Measurements from ENCODE around the gene RSPO3.

The RSPO3 gene

DNA sequence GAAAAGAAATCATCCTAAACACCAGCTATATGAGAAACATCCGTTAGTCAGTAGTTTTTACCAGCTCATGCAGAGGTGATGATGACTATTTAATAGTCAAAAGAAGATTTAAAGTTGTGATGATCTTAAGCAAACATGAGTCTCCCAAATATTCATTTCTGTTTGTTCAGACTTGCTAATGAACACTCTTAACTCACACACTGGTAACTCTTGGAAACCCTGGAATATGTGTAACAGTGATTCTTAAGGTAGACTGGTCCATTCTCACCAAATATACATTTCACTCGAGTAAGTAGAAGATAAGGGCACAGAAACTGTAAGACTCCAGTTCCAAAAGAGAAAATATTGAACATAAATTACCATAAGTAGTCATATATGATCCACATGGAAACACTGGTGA lies 29.1 kb downstream of the RSPO3 start:
- TF ChIP-seq, protein P1, sequence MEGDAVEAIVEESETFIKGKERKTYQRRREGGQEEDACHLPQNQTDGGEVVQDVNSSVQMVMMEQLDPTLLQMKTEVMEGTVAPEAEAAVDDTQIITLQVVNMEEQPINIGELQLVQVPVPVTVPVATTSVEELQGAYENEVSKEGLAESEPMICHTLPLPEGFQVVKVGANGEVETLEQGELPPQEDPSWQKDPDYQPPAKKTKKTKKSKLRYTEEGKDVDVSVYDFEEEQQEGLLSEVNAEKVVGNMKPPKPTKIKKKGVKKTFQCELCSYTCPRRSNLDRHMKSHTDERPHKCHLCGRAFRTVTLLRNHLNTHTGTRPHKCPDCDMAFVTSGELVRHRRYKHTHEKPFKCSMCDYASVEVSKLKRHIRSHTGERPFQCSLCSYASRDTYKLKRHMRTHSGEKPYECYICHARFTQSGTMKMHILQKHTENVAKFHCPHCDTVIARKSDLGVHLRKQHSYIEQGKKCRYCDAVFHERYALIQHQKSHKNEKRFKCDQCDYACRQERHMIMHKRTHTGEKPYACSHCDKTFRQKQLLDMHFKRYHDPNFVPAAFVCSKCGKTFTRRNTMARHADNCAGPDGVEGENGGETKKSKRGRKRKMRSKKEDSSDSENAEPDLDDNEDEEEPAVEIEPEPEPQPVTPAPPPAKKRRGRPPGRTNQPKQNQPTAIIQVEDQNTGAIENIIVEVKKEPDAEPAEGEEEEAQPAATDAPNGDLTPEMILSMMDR (IDR thresholded peaks at IDR 0.05) = no peak
- H3K4me3 ChIP-seq = no peak overlapping the region
- no peak overlapping the region for H3K27ac ChIP-seq
- DNase-seq (ENCODE audit: low spot score) = no peak

DNA sequence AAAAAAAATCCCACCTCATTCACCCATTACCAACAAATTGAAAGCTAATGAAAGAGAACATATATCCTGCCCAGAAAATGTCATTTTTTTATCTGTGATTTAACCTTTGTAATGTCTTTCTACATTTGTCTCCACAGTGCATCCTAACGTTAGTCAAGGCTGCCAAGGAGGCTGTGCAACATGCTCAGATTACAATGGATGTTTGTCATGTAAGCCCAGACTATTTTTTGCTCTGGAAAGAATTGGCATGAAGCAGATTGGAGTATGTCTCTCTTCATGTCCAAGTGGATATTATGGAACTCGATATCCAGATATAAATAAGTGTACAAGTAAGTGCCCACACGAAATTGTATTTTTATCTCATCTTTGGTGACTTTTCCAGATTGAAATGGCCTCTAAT lies 30.0 kb downstream of the RSPO3 start:
- DNase-seq (ENCODE audit: low spot score) = no peak
- H3K27ac ChIP-seq = no peak overlapping the region
- TF ChIP-seq, protein P1 (IDR thresholded peaks at IDR 0.05) = no peak
- no peak overlapping the region for H3K4me3 ChIP-seq

GRCh38 chr6:127154509-127154908 lies 36.0 kb downstream of the RSPO3 start:
- no peak overlapping the region for H3K4me3 ChIP-seq
- no peak overlapping the region for H3K27ac ChIP-seq
- TF ChIP-seq, protein P1 (IDR thresholded peaks at IDR 0.05) = no peak
- DNase-seq (ENCODE audit: low spot score) = no peak

DNA sequence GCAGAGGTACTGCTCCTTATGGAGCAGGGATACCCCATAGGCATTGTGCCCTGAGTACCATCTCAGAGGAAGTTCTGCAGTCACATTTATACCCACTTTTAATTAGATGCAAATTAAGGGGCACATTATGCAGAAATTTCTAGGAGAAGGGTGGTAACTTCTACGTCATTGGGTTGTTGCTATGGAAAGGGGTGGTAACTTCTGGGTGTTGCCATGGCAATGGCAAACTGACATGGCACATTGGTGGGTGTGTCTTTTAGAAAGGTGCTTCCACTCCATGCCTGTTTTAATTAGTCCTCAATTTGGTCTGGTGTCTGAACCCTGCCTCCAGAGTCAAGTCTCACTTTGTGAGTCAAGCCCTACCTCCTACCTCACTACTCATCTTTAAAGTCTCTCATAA lies 42.0 kb downstream of the RSPO3 start:
- TF ChIP-seq, protein P1 (IDR thresholded peaks at IDR 0.05) = no peak
- H3K27ac ChIP-seq = no peak overlapping the region
- DNase-seq (ENCODE audit: low spot score) = no peak
- no peak overlapping the region for H3K4me3 ChIP-seq

DNA sequence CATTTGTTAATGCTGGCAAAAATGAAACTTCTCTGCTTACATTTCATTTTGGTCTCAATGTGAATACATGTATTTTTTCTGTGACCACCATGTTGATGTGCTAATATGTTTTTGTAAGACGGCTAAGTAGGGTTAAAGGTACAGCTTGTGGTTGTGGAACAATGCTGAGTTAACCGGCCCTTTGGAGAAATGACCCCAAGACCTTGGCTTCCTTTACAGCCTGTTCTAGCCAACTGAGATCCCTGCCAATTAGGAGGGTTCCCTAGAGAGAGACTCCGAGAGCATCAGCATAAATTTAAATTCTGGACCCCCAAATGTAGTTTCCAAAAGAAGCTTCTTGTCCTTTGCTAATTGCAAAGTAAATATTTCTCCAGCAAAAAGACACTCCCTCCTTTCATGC lies 44.4 kb downstream of the RSPO3 start:
- TF ChIP-seq, protein P1 (IDR thresholded peaks at IDR 0.05) = no peak
- H3K27ac ChIP-seq = no peak overlapping the region
- no peak overlapping the region for H3K4me3 ChIP-seq
- no peak for DNase-seq (ENCODE audit: low spot score)

- TF ChIP-seq, protein P1 (IDR thresholded peaks at IDR 0.05) = no peak
- no peak for DNase-seq (ENCODE audit: low spot score)
Observed at GRCh38 chr6:127164036-127164435, 45.6 kb downstream of the RSPO3 start.

GRCh38 chr6:127164565-127164964 lies 46.1 kb downstream of the RSPO3 start:
- DNase-seq (ENCODE audit: low spot score) = no peak
- no peak overlapping the region for H3K4me3 ChIP-seq
- H3K27ac ChIP-seq = no peak overlapping the region
- TF ChIP-seq, protein P1 (IDR thresholded peaks at IDR 0.05) = no peak

More at GRCh38 chr6:127164036-127164435, 45.6 kb downstream of the RSPO3 start:
- no peak overlapping the region for H3K27ac ChIP-seq
- H3K4me3 ChIP-seq = no peak overlapping the region

All from coronary artery (tissue), 2 donors.